GM12892 (cell line): ENCODE results near the gene DLG5.

ENCODE experiments used
- POLR2A ChIP-seq: IDR thresholded peaks from 2 replicates; pipeline ENCODE4 v1.6.1; 2011; ENCODE audit warnings: low read depth, low read length, control low read depth
- POLR2AphosphoS5 ChIP-seq: IDR thresholded peaks from 2 replicates; pipeline ENCODE4 v1.6.1; 2011; ENCODE audit warnings: low read depth, low read length, control low read depth

DNA sequence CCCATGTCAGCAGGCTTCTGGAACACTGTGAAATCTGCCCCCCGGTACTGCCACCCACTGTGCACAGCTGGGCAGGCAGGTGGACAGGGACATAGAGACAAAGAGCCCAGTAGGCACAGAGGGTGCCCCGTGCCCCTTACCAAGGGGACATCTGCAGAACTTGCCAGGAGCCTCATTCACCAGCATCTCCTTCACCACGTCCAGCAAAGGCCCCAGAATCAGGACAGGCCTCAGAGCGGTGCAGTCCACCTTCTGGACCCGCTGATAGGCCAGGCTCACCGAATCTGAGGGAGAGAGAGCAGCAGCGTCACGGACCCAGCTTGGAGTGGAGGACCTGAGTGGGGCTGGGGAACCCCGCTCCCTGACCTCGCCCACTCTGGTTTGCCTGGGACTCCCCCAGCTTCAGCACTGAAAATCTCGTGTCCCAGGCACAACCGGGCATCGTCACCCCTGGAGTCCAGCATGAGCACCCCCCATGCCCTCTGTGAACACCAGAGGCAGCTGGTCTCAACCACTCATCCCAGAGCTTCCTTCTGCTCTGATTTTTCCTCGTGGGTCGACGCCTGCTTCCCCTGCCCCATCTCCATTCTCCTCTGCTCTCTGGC is 130.1 kb downstream of the DLG5 start:
- TF ChIP-seq POLR2AphosphoS5 = no peak
- no peak for TF ChIP-seq POLR2A
